NCI-H345 treated with DMSO at 0.1 percent for 48 hours (cell line): ENCODE results near the gene PKM.
"Not testable (repeated sequence)": the region's sequence is repeated elsewhere in the genome, so short reads cannot be mapped to it uniquely, and the experiment has no call there.

Experiments used
- DNase-seq: peaks from one replicate; lab custom pipeline; 2025; ENCODE audit not compliant: unreplicated experiment; lab: John Stamatoyannopoulos, UW

The PKM gene

GRCh38 chr15:72231066-72231832, at the start of gene PKM:
TSS of gene PKM (minus strand) at chr15:72231190. CDS start at chr15:72219097, 12,093 bp downstream.
- DNase-seq: peak; percentile 85

GRCh38 chr15:72280751-72281150, 49.8 kb upstream of the PKM start:
- DNase-seq: no peak

GRCh38 chr15:72278737-72279136, 47.7 kb upstream of the PKM start:
- DNase-seq: no peak

GRCh38 chr15:72276326-72276700, 45.3 kb upstream of the PKM start:
- DNase-seq: no peak

DNA sequence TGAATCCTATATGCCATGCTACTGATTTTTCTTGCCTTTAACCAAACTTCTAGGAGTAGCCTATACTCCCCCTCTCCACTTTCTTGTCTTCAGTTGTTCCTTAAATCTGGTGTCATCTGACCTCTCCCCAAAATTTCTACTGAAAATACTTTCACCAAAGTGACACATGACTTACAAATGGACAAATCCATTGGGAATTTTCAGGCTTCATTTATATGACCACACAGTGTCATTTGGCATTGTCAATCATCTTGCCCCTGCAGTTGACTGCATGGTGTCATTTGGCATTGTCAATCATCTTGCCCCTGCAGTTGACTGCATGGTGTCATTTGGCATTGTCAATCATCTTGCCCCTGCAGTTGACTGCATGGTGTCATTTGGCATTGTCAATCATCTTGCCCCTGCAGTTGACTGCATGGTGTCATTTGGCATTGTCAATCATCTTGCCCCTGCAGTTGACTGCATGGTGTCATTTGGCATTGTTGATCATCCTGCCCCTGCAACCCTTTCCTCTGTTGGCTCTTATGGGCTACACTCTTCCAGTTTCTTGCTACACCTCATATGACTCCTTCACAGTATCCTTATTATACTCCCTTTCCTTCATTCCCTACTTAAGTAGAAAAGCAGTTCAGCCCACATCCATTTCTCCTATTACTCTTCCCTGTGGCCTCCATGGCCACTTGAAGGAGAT, 44.8 kb upstream of the PKM start:
- DNase-seq: not testable (repeated sequence)

DNA sequence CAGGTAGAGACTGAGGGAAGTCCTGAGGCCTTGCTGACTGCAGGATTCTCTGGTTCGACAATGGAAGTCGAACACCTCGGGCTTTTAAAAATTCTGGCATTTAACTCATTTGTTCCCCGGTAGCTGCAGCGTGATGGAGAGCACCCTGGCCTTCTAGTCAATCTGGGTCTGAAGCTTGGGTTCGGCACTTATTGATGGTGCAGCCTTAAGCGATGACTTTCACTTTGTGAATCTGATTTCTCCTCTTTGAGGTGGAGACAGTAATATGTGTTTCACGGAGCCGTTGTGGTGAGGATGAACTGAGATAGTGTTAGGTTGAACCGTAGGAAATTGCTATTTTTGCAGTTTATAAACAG, 42.0 kb upstream of the PKM start:
- no peak for DNase-seq

- peak; percentile 85 for DNase-seq
Measured at GRCh38 chr15:72272213-72272996, 41.4 kb upstream of the PKM start, which contains the start of gene PARP6. TSS of gene PARP6 (minus strand) at chr15:72272554. CDS start at chr15:72267477, 5,077 bp downstream.

GRCh38 chr15:72271895-72272212, 40.9 kb upstream of the PKM start:
- no peak for DNase-seq

- no peak for DNase-seq
Measured at GRCh38 chr15:72271221-72271620, 40.2 kb upstream of the PKM start.

DNA sequence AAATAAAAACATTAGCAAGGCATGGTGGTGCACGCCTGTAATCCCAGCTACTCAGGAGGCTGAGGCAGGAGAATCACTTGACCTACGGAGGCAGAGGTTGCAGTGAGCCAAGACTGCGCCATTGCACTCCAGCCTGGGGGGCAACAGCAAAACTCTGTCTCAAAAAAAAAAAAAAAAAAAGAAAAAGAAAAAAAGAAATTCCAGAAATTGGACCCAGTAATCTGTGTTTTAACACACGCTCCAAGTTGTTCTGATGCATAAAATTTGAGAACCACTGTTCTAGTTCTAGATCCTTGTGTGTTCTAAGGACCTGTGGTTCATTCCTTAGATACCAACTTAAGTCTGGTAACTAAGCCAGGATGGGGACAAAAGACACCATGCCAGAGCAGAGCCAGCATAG, 38.7 kb upstream of the PKM start:
- no peak for DNase-seq

DNA sequence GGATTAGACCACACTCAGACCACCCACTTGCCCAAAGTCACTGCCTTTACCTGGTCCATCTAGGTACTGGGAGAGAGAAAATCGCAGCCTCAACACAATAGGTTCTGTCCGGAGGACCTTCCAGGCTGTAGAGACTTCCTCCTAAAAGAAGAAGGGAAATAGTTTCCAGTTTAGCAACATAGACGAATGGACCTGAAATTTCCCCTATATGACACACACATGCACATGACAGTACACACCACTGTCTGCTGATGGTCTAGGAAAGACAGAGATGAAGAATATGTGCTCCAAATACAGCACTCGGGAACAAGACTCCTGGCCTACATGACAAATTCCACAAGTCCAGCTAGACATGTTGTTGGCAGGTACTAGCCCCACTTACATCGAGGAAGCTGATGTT, 34.0 kb upstream of the PKM start:
- DNase-seq: no peak

DNA sequence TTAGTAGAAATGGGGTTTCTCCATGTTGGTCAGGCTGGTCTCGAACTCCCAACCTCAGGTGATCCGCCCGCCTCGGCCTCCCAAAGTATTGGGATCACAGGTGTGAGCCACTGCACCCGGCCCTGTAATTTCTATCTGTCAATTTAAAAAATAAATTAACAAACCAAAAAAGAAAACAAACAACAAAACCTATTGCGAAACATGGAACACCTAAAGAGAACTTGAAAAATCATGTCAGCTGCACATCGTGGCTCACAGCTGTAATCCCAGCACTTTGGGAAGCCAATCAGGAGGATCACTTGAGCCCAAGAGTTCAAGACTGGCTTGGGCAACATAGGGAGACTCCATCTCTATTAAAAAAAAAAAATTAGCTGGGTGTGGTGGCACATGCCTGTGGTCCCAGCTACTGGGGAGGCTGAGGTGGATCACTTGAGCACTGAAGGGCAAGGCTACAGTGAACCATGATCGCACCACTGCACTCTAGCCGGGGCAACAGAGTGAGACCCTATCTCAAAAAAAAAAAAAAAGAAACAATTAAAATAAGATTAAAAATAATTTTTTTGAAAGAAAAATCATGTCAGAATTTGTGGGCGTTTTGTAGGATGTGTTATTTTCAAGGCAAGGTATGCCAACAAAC, 21.8 kb upstream of the PKM start:
- no peak for DNase-seq

GRCh38 chr15:72249142-72249810, 18.3 kb upstream of the PKM start:
- no peak for DNase-seq

- no peak for DNase-seq
Measured at GRCh38 chr15:72248514-72248913, 17.5 kb upstream of the PKM start.

GRCh38 chr15:72242775-72243370, 11.9 kb upstream of the PKM start:
- DNase-seq: no peak

DNA sequence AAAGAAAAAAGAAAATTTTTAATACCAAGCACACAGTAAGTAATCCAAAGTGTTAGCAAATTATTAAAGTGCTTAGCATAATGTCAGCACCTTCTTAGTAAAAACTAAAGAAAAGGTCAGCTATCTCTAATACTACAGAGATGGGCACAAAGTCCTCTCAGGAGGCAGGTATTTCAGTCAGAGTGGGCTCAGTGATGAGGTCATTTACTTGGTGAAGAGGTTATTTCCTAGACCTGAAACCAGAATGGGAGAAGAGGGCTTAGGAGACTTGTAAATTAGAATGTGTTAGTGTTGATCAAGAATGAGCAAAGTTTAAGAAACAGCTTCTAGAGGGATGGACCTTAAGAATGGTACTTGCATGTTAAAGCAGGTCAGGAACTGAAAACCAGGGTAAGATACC, 8.7 kb upstream of the PKM start:
- no peak for DNase-seq

DNA sequence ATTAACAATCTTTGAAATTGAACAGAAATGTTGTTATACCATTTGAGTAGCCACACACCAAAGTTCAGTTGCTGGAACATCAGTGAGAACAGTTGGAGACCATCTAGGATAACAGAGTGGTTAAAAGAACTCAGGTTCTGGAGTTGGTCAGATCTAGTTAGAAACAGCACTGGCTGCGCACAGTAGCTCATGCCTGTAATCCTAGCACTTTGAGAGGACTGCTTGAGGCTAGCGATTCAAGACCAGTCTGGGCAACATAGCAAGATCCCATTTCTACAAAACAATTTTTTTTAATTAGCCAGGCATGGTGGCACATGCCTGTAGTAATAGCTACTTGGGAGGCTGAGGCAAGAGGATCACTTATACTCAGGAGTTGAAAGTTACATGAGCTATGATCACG, 7.6 kb upstream of the PKM start:
- no peak for DNase-seq

DNA sequence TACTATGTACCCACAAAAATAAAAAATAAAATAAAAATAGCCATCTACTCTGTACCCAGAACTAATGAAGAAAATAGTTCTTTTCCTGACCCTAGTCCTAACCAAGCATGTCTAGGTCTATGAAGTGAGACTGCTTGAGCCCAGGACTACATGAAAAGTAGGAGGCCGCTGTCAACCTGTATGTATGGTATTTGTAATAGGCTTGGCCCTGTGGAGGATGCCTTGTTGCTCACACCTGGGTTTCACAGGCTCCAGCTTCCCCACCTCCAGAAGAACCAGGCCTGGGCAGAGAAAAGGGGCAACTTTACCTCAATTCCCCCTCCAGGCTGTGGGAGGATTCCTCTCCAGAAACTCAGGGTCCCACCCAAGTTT, 6.8 kb upstream of the PKM start:
- DNase-seq: no peak

DNA sequence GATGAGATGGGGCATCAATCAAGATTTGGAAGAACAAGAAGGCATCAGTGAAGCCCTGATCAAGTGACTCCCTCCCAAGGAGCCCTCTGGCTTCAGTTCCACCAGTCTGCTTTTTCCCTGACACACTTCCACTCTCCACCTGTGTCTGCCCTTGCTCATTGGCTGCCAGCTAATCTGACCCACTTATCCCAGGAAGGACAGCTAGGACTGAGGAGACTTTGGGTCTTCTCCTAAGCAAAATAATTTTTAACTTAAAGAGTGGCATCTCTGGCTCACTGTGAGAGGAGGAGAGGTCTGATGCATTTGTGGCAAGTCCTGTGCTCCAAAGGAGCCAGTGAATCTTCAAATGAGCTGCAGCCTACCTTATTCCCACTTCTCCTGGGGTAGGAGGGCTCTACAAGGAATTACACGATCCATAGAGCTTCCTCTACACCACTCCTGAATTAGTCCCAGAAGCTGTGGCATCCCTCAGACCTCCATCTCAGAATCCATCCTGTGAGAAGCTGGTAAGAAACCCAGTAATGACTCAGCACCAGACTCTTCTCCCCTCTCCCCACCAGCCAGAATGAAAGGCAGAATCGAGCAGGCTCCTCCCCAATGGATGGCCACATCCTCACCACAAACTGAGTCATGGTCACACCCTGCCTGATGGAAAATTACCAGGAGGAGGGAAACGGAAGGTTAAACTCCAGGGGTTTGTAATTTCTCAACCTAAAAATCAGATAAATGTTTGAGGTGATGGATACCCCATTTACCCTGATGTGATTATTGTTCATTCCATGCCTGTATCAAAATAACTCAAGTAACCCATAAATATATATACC, 6.3 kb upstream of the PKM start:
- no peak for DNase-seq
